HEK293T (cell line): ENCODE results near the gene MRGPRF.

Experiments used
- CTCF ChIA-PET: fragments of 350-600 bp; formaldehyde crosslinking; extraction: SDS; loops from one replicate; lab custom pipeline; 2021; ENCODE audit warnings: antibody characterized with exemption, inconsistent platforms; lab: Yijun Ruan, JAX
- POLR2A ChIA-PET: fragments of 350-600 bp; formaldehyde crosslinking; extraction: SDS; loops from one replicate; lab custom pipeline; 2020; ENCODE audit warnings: antibody characterized with exemption, inconsistent platforms; lab: Yijun Ruan, JAX
- DNase-seq: peaks from one replicate; pipeline ENCODE4 v3.0.0; 2012; ENCODE audit warnings: mixed read lengths; ENCODE audit errors: extremely low spot score
- ARNT ChIP-seq: fragments of 450-650 bp; IDR thresholded peaks from 2 replicates; pipeline ENCODE4 v1.6.1; 2017; ENCODE audit warnings: mild to moderate bottlenecking
- BHLHE40 ChIP-seq: fragments of 450-650 bp; IDR thresholded peaks from 2 replicates; pipeline ENCODE4 v1.6.1; 2016; ENCODE audit warnings: mild to moderate bottlenecking, moderate library complexity, borderline replicate concordance
- CTBP1 ChIP-seq: fragments of 450-650 bp; IDR thresholded peaks from 2 replicates; pipeline ENCODE4 v1.6.1; 2016; ENCODE audit warnings: borderline replicate concordance
- ELF4 ChIP-seq: fragments of 450-650 bp; IDR thresholded peaks from 2 replicates; pipeline ENCODE4 v1.6.1; 2017; ENCODE audit warnings: antibody characterized with exemption
- FOXA1 ChIP-seq: fragments of 450-650 bp; IDR thresholded peaks from 2 replicates; pipeline ENCODE4 v1.6.1; 2016; ENCODE audit warnings: mild to moderate bottlenecking
- FOXK2 ChIP-seq: fragments of 450-650 bp; IDR thresholded peaks from 2 replicates; pipeline ENCODE4 v1.6.1; 2016; ENCODE audit warnings: mild to moderate bottlenecking
- FOXM1 ChIP-seq: fragments of 450-650 bp; IDR thresholded peaks from 2 replicates; pipeline ENCODE4 v1.6.1; 2017; ENCODE audit warnings: mild to moderate bottlenecking, borderline replicate concordance
- HDGF ChIP-seq: fragments of 450-650 bp; IDR thresholded peaks from 2 replicates; pipeline ENCODE4 v1.6.1; 2017; ENCODE audit warnings: antibody characterized with exemption, borderline replicate concordance
- L3MBTL2 ChIP-seq: fragments of 450-650 bp; conservative IDR thresholded peaks from 2 replicates; pipeline ENCODE4 v1.6.1; 2016; ENCODE audit warnings: mild to moderate bottlenecking
- LEF1 ChIP-seq: fragments of 450-650 bp; IDR thresholded peaks from 2 replicates; pipeline ENCODE4 v1.6.1; 2017; ENCODE audit warnings: mild to moderate bottlenecking, borderline replicate concordance
- NFRKB ChIP-seq: fragments of 450-650 bp; IDR thresholded peaks from 2 replicates; pipeline ENCODE4 v1.6.1; 2016; ENCODE audit warnings: mild to moderate bottlenecking, moderate library complexity
- SP1 ChIP-seq: fragments of 450-650 bp; IDR thresholded peaks from 2 replicates; pipeline ENCODE4 v1.6.1; 2017
- SUZ12 ChIP-seq: fragments of 450-650 bp; IDR thresholded peaks from 2 replicates; pipeline ENCODE4 v1.6.1; 2016; ENCODE audit warnings: mild to moderate bottlenecking
- TARDBP ChIP-seq: fragments of 450-650 bp; IDR thresholded peaks from 2 replicates; pipeline ENCODE4 v1.6.1; 2016
- ZNF384 ChIP-seq: fragments of 450-650 bp; IDR thresholded peaks from 2 replicates; pipeline ENCODE4 v1.6.1; 2016
- TF ChIP-seq, protein P1 (sequence below): fragments of 450-650 bp; IDR thresholded peaks from 2 replicates; pipeline ENCODE4 v1.6.1; 2016

MRGPRF gene

DNA sequence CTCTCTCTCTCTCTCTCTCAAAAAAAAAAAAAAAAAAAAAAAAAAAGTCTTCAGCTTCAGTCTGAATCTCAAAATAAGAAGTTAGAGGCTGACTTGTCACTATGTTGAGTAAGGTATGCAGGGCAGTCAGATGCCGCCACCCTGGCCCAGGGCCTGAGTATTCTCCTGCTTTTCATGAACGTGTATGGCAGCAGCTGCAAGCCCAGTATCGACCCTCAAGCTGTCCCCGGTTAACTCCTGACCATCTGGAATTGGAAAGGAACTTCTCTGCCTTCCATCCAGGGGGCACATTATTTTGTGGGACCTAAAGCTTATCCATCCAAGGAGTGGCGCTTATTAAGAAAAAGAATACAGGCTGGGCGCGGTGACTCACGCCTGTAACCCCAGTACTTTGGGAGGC lies 43.7 kb downstream of the MRGPRF start:
- no peak for DNase-seq
- TF ChIP-seq, protein P1, sequence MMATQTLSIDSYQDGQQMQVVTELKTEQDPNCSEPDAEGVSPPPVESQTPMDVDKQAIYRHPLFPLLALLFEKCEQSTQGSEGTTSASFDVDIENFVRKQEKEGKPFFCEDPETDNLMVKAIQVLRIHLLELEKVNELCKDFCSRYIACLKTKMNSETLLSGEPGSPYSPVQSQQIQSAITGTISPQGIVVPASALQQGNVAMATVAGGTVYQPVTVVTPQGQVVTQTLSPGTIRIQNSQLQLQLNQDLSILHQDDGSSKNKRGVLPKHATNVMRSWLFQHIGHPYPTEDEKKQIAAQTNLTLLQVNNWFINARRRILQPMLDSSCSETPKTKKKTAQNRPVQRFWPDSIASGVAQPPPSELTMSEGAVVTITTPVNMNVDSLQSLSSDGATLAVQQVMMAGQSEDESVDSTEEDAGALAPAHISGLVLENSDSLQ = no peak
- TF ChIP-seq FOXM1 (no peak), LEF1 (no peak), L3MBTL2 (no peak), NFRKB (no peak), HDGF (no peak), ELF4 (no peak), FOXA1 (no peak), SP1 (no peak), ZNF384 (no peak), SUZ12 (no peak), ARNT (no peak), BHLHE40 (no peak), FOXK2 (no peak)
- ChIA-PET POLR2A (no interaction called here), CTCF (no interaction called here)

DNA sequence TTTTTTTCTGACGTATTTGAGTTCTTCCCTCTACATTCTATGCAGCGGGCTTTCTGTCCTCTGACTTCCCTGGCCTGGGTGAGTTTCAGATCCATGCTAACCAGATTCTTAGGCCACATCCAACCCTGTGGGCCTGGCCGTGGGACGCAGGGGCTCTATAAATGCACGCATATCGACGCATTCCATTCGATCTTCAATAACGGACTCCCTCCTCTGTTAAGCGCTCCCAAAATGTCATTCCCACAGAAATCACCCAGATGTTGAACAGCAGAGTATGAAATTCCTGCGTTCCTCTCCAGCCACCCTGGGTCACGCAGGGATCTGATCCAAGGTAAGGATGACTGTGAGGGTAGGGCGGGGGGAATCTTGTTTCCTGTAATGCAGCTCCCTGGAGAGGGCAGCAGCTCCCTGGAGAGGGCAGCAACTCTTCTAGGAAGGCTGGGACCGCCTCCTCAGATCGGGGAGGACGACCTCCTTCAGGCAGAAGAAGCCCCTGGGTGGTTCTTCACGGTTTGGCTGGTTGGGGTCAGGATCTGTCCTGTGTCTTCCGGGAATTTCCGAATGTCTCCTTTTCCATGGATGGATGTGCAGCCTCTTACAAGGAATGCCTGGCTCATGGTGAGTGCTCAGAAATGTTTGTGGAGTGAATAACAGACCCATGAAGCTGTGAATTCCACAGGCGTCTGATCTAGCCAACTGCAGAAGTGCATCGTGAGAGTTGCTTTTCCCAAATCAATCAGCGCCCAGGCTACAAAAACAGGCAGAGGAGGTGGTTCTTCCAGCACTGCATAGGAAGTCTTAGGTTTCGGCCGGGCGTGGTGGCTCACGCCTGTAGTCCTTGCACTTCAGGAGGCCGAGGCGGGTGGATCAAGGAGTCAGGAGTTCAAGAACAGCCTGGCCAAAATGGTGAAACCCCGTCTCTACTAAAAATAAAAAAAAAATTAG lies 44.5 kb downstream of the MRGPRF start:
- ChIA-PET POLR2A (no interaction called here), CTCF (no interaction called here)
- TF ChIP-seq LEF1 = no peak
- TF ChIP-seq L3MBTL2 = no peak
- no peak for TF ChIP-seq TARDBP
- TF ChIP-seq SUZ12 = no peak
- TF ChIP-seq BHLHE40 = no peak
- TF ChIP-seq ARNT = no peak
- no peak for TF ChIP-seq FOXK2
- no peak for TF ChIP-seq HDGF
- no peak for TF ChIP-seq SP1
- no peak for TF ChIP-seq FOXA1
- TF ChIP-seq, protein P1 = no peak
- no peak for TF ChIP-seq NFRKB
- no peak for TF ChIP-seq FOXM1
- no peak for TF ChIP-seq CTBP1
- no peak for DNase-seq

DNA sequence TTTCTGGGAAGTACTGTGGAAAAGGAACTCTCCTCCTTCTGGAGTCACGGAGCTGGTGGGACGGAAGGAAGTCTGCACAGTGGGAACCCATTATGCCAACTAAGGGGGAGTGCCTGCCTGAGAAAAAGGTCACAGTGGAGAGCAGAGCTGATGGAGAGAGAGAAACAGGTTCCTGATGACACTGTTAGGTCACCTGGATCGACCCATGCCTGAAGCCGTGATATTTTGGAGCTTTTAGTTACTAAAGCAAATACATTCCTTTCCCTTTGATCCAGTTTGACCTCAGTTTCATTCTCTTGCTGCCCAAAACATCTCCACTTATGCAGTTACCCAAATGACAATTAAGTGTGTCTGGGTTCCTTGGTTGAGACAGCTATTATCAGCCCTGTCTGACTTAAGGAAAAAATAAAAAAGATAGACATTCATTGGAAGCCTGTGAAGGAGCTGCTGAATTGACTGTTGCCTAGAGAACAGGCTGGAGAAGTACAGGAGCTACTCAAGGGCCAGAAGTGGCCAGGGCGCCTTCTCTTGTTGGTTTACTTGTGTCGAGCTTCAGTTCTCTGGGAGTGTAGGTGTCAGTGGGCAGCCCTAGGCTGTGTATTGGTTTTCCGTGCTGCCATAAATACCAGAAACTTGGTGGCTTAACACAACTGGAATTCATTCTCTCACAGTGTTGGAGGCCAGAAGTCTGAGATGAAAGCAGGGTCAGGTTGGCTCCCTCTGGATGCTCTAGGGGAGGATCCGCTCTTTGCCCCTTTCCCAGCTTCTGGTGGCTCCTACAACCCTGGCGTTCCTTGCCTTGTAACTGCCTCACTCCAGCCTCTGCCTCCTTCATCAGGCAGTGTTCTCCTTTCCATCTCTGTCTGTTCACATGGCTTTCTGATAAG lies 45.9 kb downstream of the MRGPRF start:
- CTCF ChIA-PET = no interaction called here
- POLR2A ChIA-PET = no interaction called here
- TF ChIP-seq FOXM1 = no peak
- no peak for DNase-seq

DNA sequence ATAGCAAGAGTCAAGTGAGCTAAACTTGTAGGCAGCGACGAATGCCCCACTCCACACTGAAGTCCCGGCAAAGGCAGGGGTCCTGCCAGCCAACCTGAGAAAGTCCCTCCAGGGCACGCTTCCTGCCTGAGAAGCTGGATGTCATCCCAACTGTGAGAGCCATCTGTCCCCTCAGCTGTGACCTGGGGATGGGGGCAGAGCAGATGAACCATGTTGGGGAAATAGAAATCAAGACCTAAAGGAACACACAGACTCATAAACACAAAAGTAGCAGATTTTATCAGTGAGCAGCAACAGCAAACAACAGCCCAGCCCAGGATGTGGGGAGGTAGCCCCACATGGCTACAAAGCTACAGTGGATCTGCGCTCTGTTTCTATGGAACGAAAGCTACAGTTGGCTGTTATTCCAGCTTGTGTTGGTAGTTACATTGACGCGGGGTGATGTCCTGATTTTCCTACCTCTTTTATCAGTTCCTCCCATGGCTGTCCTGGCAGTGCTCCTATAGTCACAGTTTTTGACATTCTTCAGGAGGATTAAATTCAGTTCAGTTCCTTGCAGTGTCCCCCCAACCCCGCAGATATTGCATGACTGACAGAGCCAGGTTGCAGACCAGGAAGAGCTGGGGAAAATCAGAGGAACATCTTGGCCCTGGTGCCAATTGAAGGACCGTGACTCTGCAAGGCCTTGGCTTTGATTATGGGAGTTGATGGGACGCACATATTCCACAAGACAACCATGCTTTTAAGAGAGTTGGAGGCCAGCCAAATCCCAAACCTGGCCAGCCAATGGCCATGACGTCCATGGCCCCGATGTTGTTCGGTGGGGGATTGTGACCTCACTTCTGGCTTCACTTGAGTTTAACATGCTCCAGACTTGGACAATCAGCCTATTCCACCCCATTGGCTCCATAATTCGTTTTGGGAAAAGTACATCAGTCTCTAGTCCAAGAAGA lies 46.9 kb downstream of the MRGPRF start:
- POLR2A ChIA-PET = no interaction called here
- CTCF ChIA-PET = no interaction called here
- DNase-seq = no peak
- TF ChIP-seq ARNT (no peak), HDGF (no peak), FOXM1 (no peak), SUZ12 (no peak)

DNA sequence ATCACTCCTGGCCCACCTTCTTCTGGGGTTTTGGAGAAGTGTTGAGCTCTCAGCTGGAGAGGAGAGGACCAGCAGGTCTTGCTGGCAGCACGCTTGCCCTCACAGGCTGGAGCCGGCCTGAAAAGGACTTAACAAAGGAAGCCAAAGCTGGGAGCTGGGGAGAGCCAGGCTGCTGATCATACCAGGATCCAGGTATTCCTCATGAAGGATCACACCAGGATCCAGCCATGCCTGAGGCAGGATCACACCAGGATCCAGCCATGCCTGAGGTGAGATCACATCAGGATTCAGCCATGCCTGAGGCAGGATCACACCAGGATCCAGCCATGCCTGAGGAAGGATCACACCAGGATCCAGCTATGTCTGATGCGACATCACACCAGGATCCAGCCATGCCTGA lies 49.3 kb downstream of the MRGPRF start:
- CTCF ChIA-PET = no interaction called here
- POLR2A ChIA-PET = no interaction called here
- DNase-seq = peak; percentile 26
- TF ChIP-seq SP1 (no peak), FOXK2 (no peak), TARDBP (no peak), LEF1 (no peak), CTBP1 (no peak), FOXM1 (no peak), HDGF (no peak), ARNT (no peak), ELF4 (no peak), NFRKB (no peak), FOXA1 (no peak), SUZ12 (no peak), ZNF384 (no peak), L3MBTL2 (no peak), BHLHE40 (no peak)
- TF ChIP-seq, protein P1 = no peak
